ENCODE data around the gene XPR1. TPM values are rescaled to one million over a fixed set of nuclear protein-coding genes. Genes with fewer than 3 reads are reported as not detected.

XPR1 gene
- total and polyA plus RNA-seq, 2 donors (not counting 1 experiment from before 2014, with no cell fraction given) = 2.8 to 22.3 TPM

DNA sequence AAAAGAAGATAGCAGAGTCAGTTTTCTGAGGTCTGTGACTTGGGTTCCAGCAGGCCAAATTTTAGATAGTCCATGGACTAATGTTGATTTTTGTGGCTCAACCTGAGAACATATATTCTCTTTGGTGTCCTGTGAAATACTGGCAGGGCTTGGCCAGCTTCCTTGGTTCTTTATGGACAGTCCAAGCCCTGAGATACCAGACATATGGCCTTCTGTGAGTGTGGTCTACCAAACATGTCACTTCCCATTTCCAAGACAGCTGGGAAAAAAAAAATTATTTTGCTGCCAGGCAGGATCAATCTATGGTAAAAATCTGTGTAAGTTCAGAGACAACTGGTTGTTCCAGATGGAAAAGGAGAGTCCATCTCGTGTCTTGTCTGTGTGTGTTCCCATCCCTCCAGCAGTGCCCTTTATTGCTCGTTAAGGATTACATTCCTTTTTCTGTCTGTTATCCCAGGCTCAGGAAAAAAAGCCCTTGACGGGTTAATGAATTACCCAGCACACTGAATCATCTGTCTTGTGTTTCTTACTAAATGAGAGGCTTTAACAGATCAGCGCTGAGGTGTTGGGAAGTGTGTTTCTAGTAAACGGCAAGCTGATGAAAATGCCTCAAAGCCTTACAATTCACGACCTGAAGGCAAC is 33.4 kb upstream of the XPR1 start:
- TF ChIP-seq, protein P1, sequence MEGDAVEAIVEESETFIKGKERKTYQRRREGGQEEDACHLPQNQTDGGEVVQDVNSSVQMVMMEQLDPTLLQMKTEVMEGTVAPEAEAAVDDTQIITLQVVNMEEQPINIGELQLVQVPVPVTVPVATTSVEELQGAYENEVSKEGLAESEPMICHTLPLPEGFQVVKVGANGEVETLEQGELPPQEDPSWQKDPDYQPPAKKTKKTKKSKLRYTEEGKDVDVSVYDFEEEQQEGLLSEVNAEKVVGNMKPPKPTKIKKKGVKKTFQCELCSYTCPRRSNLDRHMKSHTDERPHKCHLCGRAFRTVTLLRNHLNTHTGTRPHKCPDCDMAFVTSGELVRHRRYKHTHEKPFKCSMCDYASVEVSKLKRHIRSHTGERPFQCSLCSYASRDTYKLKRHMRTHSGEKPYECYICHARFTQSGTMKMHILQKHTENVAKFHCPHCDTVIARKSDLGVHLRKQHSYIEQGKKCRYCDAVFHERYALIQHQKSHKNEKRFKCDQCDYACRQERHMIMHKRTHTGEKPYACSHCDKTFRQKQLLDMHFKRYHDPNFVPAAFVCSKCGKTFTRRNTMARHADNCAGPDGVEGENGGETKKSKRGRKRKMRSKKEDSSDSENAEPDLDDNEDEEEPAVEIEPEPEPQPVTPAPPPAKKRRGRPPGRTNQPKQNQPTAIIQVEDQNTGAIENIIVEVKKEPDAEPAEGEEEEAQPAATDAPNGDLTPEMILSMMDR (IDR thresholded peaks at IDR 0.05) = no peak
- no peak for TF ChIP-seq EZH2 (IDR thresholded peaks at IDR 0.05; ENCODE audit: borderline replicate concordance, insufficient read depth, low read depth, low read length, poor library complexity, severe bottlenecking)
- no peaks in the 10 kb centered on the region for H3K9me3 Mint-ChIP-seq (ENCODE audit: insufficient read depth)
- intact Hi-C loops (cut with micrococcal nuclease) = no loop called here
- no peak overlapping the region for H3K4me3 Mint-ChIP-seq
- no peak overlapping the region for H3K9ac ChIP-seq (ENCODE audit: low read length)
- H2AFZ ChIP-seq (ENCODE audit: insufficient read depth, low read depth, low read length, poor library complexity, severe bottlenecking) = no peak overlapping the region
- 96% methylated on average over 3 of the region's 6 CpGs for WGBS (ENCODE audit: insufficient coverage)
- DNase-seq (no peak), ATAC-seq (ENCODE audit: low read depth) (no peak)
- H3K36me3 ChIP-seq (replicated peaks in 1 of 2; ENCODE audit: control extremely low read depth in 1 of 2, control insufficient read depth in 1 of 2, extremely low read depth in 1 of 2, insufficient read depth in 2 of 2, low read length in 1 of 2) = no peaks in the 10 kb centered on the region
- H3K79me2 ChIP-seq (ENCODE audit: control insufficient read depth, insufficient read depth, low read length) = no peaks in the 10 kb centered on the region
- H3K4me1 Mint-ChIP-seq = no peaks in the 10 kb centered on the region
- H4K20me1 ChIP-seq (ENCODE audit: control insufficient read depth, insufficient read depth, low read length, poor library complexity, severe bottlenecking) = no peaks in the 10 kb centered on the region
- no peaks in the 10 kb centered on the region for H3K9me3 ChIP-seq (ENCODE audit: control extremely low read depth in 1 of 3, control insufficient read depth in 2 of 3, insufficient read depth in 1 of 3, low read length in 2 of 3)
- no peaks in the 10 kb centered on the region for H3K4me1 ChIP-seq (ENCODE audit: control insufficient read depth in 2 of 2, insufficient read depth in 2 of 2, low read length in 2 of 2)
- ChIA-PET POLR2A (no interaction called here), CTCF (no interaction called here)
- no peak overlapping the region for H3K4me2 ChIP-seq (replicated peaks; ENCODE audit: low read depth, low read length, poor library complexity, severe bottlenecking)
- H3K27ac Mint-ChIP-seq = no peak overlapping the region
- peaks cover 12% of the 10 kb centered on the region for H3K27me3 Mint-ChIP-seq
- no peak overlapping the region for H3K4me3 ChIP-seq (ENCODE audit: control extremely low read depth in 1 of 5, extremely low read depth in 1 of 5, insufficient read depth in 1 of 5, low read depth in 2 of 5, low read length in 4 of 5)
- no peak overlapping the region for H3K27ac ChIP-seq (ENCODE audit: low read length in 2 of 2)
- peaks cover 0 to 2% (median 0%) of the 10 kb centered on the region in 4 experiments for H3K27me3 ChIP-seq (replicated peaks in 1 of 4; ENCODE audit: control extremely low read depth in 1 of 4, control insufficient read depth in 3 of 4, insufficient read depth in 4 of 4, low read length in 3 of 4)

DNA sequence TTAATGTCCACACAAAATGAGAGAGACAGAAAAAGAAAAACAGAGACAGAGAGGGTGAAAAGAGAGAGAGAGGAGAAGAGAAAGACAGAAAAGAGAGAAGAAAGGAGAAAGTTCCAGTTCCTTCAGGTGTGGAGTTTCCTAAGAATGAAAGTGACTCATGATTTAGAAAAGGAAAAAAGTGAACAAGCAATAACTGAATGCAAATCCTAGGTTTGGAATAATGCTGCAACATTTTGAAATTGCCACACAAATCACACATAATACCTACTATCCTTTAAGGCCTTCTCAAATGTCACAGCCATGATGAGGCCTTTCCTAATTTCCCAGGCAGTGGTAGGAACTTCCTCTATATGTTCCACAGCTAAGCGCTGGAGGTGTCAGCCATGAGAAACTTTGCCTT is 31.5 kb upstream of the XPR1 start:
- H3K27ac ChIP-seq (ENCODE audit: low read length in 2 of 2) = no peak overlapping the region
- H3K4me3 ChIP-seq (ENCODE audit: control extremely low read depth in 1 of 5, extremely low read depth in 1 of 5, insufficient read depth in 1 of 5, low read depth in 2 of 5, low read length in 4 of 5) = no peak overlapping the region
- no peak overlapping the region for H3K9ac ChIP-seq (ENCODE audit: low read length)
- POLR2A ChIA-PET = no interaction called here
- DNase-seq (no peak), ATAC-seq (ENCODE audit: low read depth) (no peak)
- H3K4me2 ChIP-seq (replicated peaks; ENCODE audit: low read depth, low read length, poor library complexity, severe bottlenecking) = no peak overlapping the region
- H3K9me3 Mint-ChIP-seq (ENCODE audit: insufficient read depth) = no peaks in the 10 kb centered on the region
- H3K4me1 Mint-ChIP-seq = no peaks in the 10 kb centered on the region
- CTCF ChIA-PET = no interaction called here
- no peaks in the 10 kb centered on the region for H4K20me1 ChIP-seq (ENCODE audit: control insufficient read depth, insufficient read depth, low read length, poor library complexity, severe bottlenecking)
- intact Hi-C loops (cut with micrococcal nuclease) = no loop called here
- H3K36me3 ChIP-seq (replicated peaks in 1 of 2; ENCODE audit: control extremely low read depth in 1 of 2, control insufficient read depth in 1 of 2, extremely low read depth in 1 of 2, insufficient read depth in 2 of 2, low read length in 1 of 2) = no peaks in the 10 kb centered on the region
- no peak overlapping the region for H3K4me3 Mint-ChIP-seq
- no peaks in the 10 kb centered on the region for H3K27me3 ChIP-seq (replicated peaks in 1 of 4; ENCODE audit: control extremely low read depth in 1 of 4, control insufficient read depth in 3 of 4, insufficient read depth in 4 of 4, low read length in 3 of 4)
- H3K27ac Mint-ChIP-seq = no peak overlapping the region
- no peaks in the 10 kb centered on the region for H3K79me2 ChIP-seq (ENCODE audit: control insufficient read depth, insufficient read depth, low read length)
- H3K9me3 ChIP-seq (ENCODE audit: control extremely low read depth in 1 of 3, control insufficient read depth in 2 of 3, insufficient read depth in 1 of 3, low read length in 2 of 3) = no peaks in the 10 kb centered on the region
- H3K27me3 Mint-ChIP-seq = peaks cover 8% of the 10 kb centered on the region
- H3K4me1 ChIP-seq (ENCODE audit: control insufficient read depth in 2 of 2, insufficient read depth in 2 of 2, low read length in 2 of 2) = no peaks in the 10 kb centered on the region
- TF ChIP-seq, protein P1 (IDR thresholded peaks at IDR 0.05) = no peak
- TF ChIP-seq EZH2 (IDR thresholded peaks at IDR 0.05; ENCODE audit: borderline replicate concordance, insufficient read depth, low read depth, low read length, poor library complexity, severe bottlenecking) = no peak
- no peak overlapping the region for H2AFZ ChIP-seq (ENCODE audit: insufficient read depth, low read depth, low read length, poor library complexity, severe bottlenecking)
- no CpG with 5 or more reads among the region's 1 CpG for WGBS (ENCODE audit: insufficient coverage)

All from B cell (primary cell).